Activated CD4-positive, alpha-beta memory T cell treated with anti-CD3 and anti-CD28 coated beads, Interleukin-2, amount 10 ng/mL, durations not matched to agents 7 days and 5 days (primary cell): ENCODE data around the gene FNDC8. TPM values are rescaled to one million over a fixed set of nuclear protein-coding genes. Genes with fewer than 3 reads are reported as not detected.

ENCODE experiments used
- CTCF ChIA-PET: fragments of 350-600 bp; sonication (Branson Sonifier 250); formaldehyde crosslinking; loops from one replicate; lab custom pipeline; 2021; ENCODE audit warnings: antibody characterized with exemption, inconsistent platforms; lab: Charles Lee
- POLR2A ChIA-PET: fragments of 350-600 bp; sonication (Branson Sonifier 250); formaldehyde crosslinking; loops from one replicate; lab custom pipeline; 2021; ENCODE audit warnings: antibody characterized with exemption; lab: Charles Lee
- DNase-seq: peaks from one replicate; pipeline ENCODE4 v3.0.0-alpha.2; 2020
- H3K27ac Mint-ChIP-seq: one replicate; pipeline ENCODE4 v1.8.0; 2021; ENCODE audit warnings: mild to moderate bottlenecking, mixed read lengths
- H3K27me3 Mint-ChIP-seq: one replicate; pipeline ENCODE4 v1.8.0; 2021; ENCODE audit warnings: mixed read lengths
- H3K36me3 Mint-ChIP-seq: one replicate; pipeline ENCODE4 v1.8.0; 2021; ENCODE audit warnings: low read depth, mixed read lengths
- H3K4me1 Mint-ChIP-seq: one replicate; pipeline ENCODE4 v1.8.0; 2021; ENCODE audit warnings: mixed read lengths
- H3K4me3 Mint-ChIP-seq: one replicate; pipeline ENCODE4 v1.8.0; 2021; ENCODE audit warnings: mild to moderate bottlenecking, mixed read lengths
- H3K9me3 Mint-ChIP-seq: one replicate; pipeline ENCODE4 v1.8.0; 2021; ENCODE audit warnings: mixed read lengths
- total RNA-seq, 2 experiments: library from RNA; stranded (reverse); gene quantifications; one replicate each; pipeline ENCODE4 v1.2.3, GENCODE V29; 2021

FNDC8 gene
- total RNA-seq = not detected

GRCh38 chr17:35121315-35121714, at the start of gene FNDC8:
Gene FNDC8 (plus strand): TSS chr17:35121615. CDS start chr17:35121694, 79 bp downstream.
- Mint-ChIP-seq H3K36me3 (peaks cover 13% of the 10 kb centered on the region), H3K27me3 (no peaks in the 10 kb centered on the region), H3K4me3 (no peak within 1 kb of the TSS), H3K27ac (no peak within 1 kb of the TSS), H3K9me3 (no peaks in the 10 kb centered on the region), H3K4me1 (peaks cover 29% of the 10 kb centered on the region)
- ChIA-PET CTCF (interaction anchor here (1.0 to 5.2 kb wide), 3 partner anchors 57 to 126 kb away, joined by 3 to 123 read pairs (median 17); partner anchors contain the start of gene RFFL), POLR2A (interaction anchor here (0.9 to 2.2 kb wide), 2 partner anchors 10 to 579 kb away, joined by 3 to 9 read pairs; no protein-coding TSS in a partner anchor)
- DNase-seq = no peak

GRCh38 chr17:35073183-35073790, 48.1 kb upstream of the FNDC8 start:
- peak overlapping the region; percentile 52 for H3K27ac Mint-ChIP-seq
- CTCF ChIA-PET = interaction anchor here (1.0 to 2.0 kb wide), 4 partner anchors 9 to 99 kb away, joined by 3 to 5 read pairs (median 4); no protein-coding TSS in a partner anchor
- H3K36me3 Mint-ChIP-seq = peaks cover 31% of the 10 kb centered on the region
- no peak for DNase-seq
- H3K4me1 Mint-ChIP-seq = peaks cover 72% of the 10 kb centered on the region
- peak overlapping the region; percentile 8 for H3K4me3 Mint-ChIP-seq
- POLR2A ChIA-PET = interaction anchor here (1.0 to 14.4 kb wide), 6 partner anchors 10 to 463 kb away, joined by 3 to 164 read pairs (median 12); partner anchors contain the start of gene RFFL
- no peaks in the 10 kb centered on the region for H3K9me3 Mint-ChIP-seq
- H3K27me3 Mint-ChIP-seq = no peaks in the 10 kb centered on the region

GRCh38 chr17:35073991-35074627, 47.3 kb upstream of the FNDC8 start:
- Mint-ChIP-seq H3K4me3 (peak overlapping the region; percentile 24), H3K36me3 (peaks cover 27% of the 10 kb centered on the region), H3K27ac (peak overlapping the region; percentile 55), H3K27me3 (no peaks in the 10 kb centered on the region), H3K4me1 (peaks cover 67% of the 10 kb centered on the region), H3K9me3 (no peaks in the 10 kb centered on the region)
- no peak for DNase-seq
- ChIA-PET POLR2A (interaction anchor here (0.6 to 6.2 kb wide), 11 partner anchors 8 to 113 kb away, joined by 3 to 49 read pairs (median 5); partner anchors contain the start of genes CCT6B, RFFL and ZNF830), CTCF (interaction anchor here (0.9 to 2.0 kb wide), 7 partner anchors 9 to 100 kb away, joined by 3 to 15 read pairs (median 4); partner anchors contain the start of gene RFFL)

- ChIA-PET CTCF (interaction anchor here (0.9 to 1.9 kb wide), 5 partner anchors 10 to 24 kb away, joined by 3 to 15 read pairs (median 5); partner anchors contain the start of gene RFFL), POLR2A (interaction anchor here (0.7 to 6.2 kb wide), 11 partner anchors 9 to 113 kb away, joined by 3 to 49 read pairs (median 5); partner anchors contain the start of genes CCT6B, RFFL and ZNF830)
- peak overlapping the region; percentile 55 for H3K27ac Mint-ChIP-seq
- H3K4me1 Mint-ChIP-seq = peaks cover 67% of the 10 kb centered on the region
- DNase-seq = no peak
- H3K4me3 Mint-ChIP-seq = no peak overlapping the region
- H3K27me3 Mint-ChIP-seq = no peaks in the 10 kb centered on the region
- peaks cover 32% of the 10 kb centered on the region for H3K36me3 Mint-ChIP-seq
- H3K9me3 Mint-ChIP-seq = no peaks in the 10 kb centered on the region
Measured at GRCh38 chr17:35074711-35075707, 46.4 kb upstream of the FNDC8 start.

GRCh38 chr17:35076874-35077273, 44.5 kb upstream of the FNDC8 start:
- no peaks in the 10 kb centered on the region for H3K27me3 Mint-ChIP-seq
- H3K36me3 Mint-ChIP-seq = peaks cover 28% of the 10 kb centered on the region
- H3K4me1 Mint-ChIP-seq = peaks cover 77% of the 10 kb centered on the region
- H3K27ac Mint-ChIP-seq = no peak overlapping the region
- ChIA-PET CTCF (interaction anchor here (1.1 to 1.3 kb wide), 2 partner anchors 10 to 11 kb away, joined by 3 read pairs; no protein-coding TSS in a partner anchor), POLR2A (interaction anchor here (1.2 to 6.2 kb wide), 3 partner anchors 11 to 42 kb away, joined by 4 to 49 read pairs (median 11); partner anchors contain the start of gene RFFL)
- H3K4me3 Mint-ChIP-seq = no peak overlapping the region
- no peaks in the 10 kb centered on the region for H3K9me3 Mint-ChIP-seq
- DNase-seq = no peak

- Mint-ChIP-seq H3K27ac (peak overlapping the region; percentile 88), H3K4me1 (peaks cover 75% of the 10 kb centered on the region), H3K36me3 (peaks cover 21% of the 10 kb centered on the region), H3K4me3 (peak overlapping the region; percentile 5), H3K27me3 (no peaks in the 10 kb centered on the region), H3K9me3 (no peaks in the 10 kb centered on the region)
- ChIA-PET POLR2A (interaction anchor here (0.8 to 10.7 kb wide), 13 partner anchors 10 to 499 kb away, joined by 3 to 164 read pairs (median 5); partner anchors contain the start of genes PEX12, RFFL, SLFN12L and SLFN5), CTCF (interaction anchor here (0.8 to 4.6 kb wide), 6 partner anchors 10 to 83 kb away, joined by 3 to 37 read pairs (median 3); partner anchors contain the start of gene RFFL)
- DNase-seq = no peak
Measured at GRCh38 chr17:35079547-35080423, 41.6 kb upstream of the FNDC8 start.

- Mint-ChIP-seq H3K4me3 (peak overlapping the region; percentile 5), H3K4me1 (peaks cover 75% of the 10 kb centered on the region), H3K9me3 (no peaks in the 10 kb centered on the region), H3K27me3 (no peaks in the 10 kb centered on the region), H3K27ac (peak overlapping the region; percentile 88), H3K36me3 (peaks cover 24% of the 10 kb centered on the region)
- CTCF ChIA-PET = interaction anchor here (1.4 to 4.6 kb wide), 5 partner anchors 9 to 82 kb away, joined by 3 to 37 read pairs (median 11); partner anchors contain the start of gene RFFL
- POLR2A ChIA-PET = interaction anchor here (0.6 to 10.7 kb wide), 15 partner anchors 9 to 498 kb away, joined by 3 to 164 read pairs (median 4); partner anchors contain the start of genes PEX12, RFFL, SLFN12L and SLFN5
- peak; percentile 48 for DNase-seq
Measured at GRCh38 chr17:35080536-35080935, 40.9 kb upstream of the FNDC8 start.

GRCh38 chr17:35081638-35082037, 39.8 kb upstream of the FNDC8 start:
- ChIA-PET POLR2A (interaction anchor here (0.8 to 10.7 kb wide), 17 partner anchors 8 to 497 kb away, joined by 3 to 164 read pairs (median 4); partner anchors contain the start of genes PEX12, RAD51D, RFFL and SLFN5), CTCF (interaction anchor here (1.7 to 4.6 kb wide), 6 partner anchors 8 to 59 kb away, joined by 7 to 37 read pairs (median 10); partner anchors contain the start of gene RFFL)
- H3K9me3 Mint-ChIP-seq = no peaks in the 10 kb centered on the region
- DNase-seq = no peak
- peak overlapping the region; percentile 88 for H3K27ac Mint-ChIP-seq
- no peaks in the 10 kb centered on the region for H3K27me3 Mint-ChIP-seq
- H3K4me3 Mint-ChIP-seq = no peak overlapping the region
- H3K4me1 Mint-ChIP-seq = peaks cover 83% of the 10 kb centered on the region
- H3K36me3 Mint-ChIP-seq = peaks cover 27% of the 10 kb centered on the region

GRCh38 chr17:35082073-35082657, 39.2 kb upstream of the FNDC8 start:
- H3K4me1 Mint-ChIP-seq = peaks cover 85% of the 10 kb centered on the region
- DNase-seq = no peak
- POLR2A ChIA-PET = interaction anchor here (0.8 to 10.7 kb wide), 18 partner anchors 8 to 496 kb away, joined by 3 to 164 read pairs (median 3); partner anchors contain the start of genes PEX12, RAD51D, RFFL and SLFN5
- H3K36me3 Mint-ChIP-seq = peaks cover 25% of the 10 kb centered on the region
- H3K27me3 Mint-ChIP-seq = no peaks in the 10 kb centered on the region
- peak overlapping the region; percentile 34 for H3K4me3 Mint-ChIP-seq
- peak overlapping the region; percentile 87 for H3K27ac Mint-ChIP-seq
- H3K9me3 Mint-ChIP-seq = no peaks in the 10 kb centered on the region
- CTCF ChIA-PET = interaction anchor here (1.3 to 4.6 kb wide), 8 partner anchors 8 to 101 kb away, joined by 3 to 37 read pairs (median 8); partner anchors contain the start of gene RFFL

GRCh38 chr17:35083071-35083470, 38.3 kb upstream of the FNDC8 start:
- no peaks in the 10 kb centered on the region for H3K9me3 Mint-ChIP-seq
- peaks cover 20% of the 10 kb centered on the region for H3K36me3 Mint-ChIP-seq
- no peaks in the 10 kb centered on the region for H3K27me3 Mint-ChIP-seq
- POLR2A ChIA-PET = interaction anchor here (0.7 to 10.7 kb wide), 14 partner anchors 9 to 456 kb away, joined by 3 to 164 read pairs (median 4); partner anchors contain the start of genes RAD51D, RFFL and SLFN5
- H3K27ac Mint-ChIP-seq = peak overlapping the region; percentile 74
- peaks cover 86% of the 10 kb centered on the region for H3K4me1 Mint-ChIP-seq
- no peak overlapping the region for H3K4me3 Mint-ChIP-seq
- CTCF ChIA-PET = interaction anchor here (0.6 to 4.6 kb wide), 8 partner anchors 9 to 102 kb away, joined by 3 to 37 read pairs (median 8); partner anchors contain the start of gene RFFL
- DNase-seq = no peak
